HG03575 (cell line): Measurements from ENCODE around the gene ARHGDIA.

Experiments used
- ATAC-seq: cut with Tn5 transposase; IDR thresholded peaks from one replicate; pipeline ENCODE4 v1.9.1; 2021; ENCODE audit not compliant: unreplicated experiment, insufficient number of reproducible peaks, low FRiP score; ENCODE audit errors: extremely low read depth

The ARHGDIA gene

DNA sequence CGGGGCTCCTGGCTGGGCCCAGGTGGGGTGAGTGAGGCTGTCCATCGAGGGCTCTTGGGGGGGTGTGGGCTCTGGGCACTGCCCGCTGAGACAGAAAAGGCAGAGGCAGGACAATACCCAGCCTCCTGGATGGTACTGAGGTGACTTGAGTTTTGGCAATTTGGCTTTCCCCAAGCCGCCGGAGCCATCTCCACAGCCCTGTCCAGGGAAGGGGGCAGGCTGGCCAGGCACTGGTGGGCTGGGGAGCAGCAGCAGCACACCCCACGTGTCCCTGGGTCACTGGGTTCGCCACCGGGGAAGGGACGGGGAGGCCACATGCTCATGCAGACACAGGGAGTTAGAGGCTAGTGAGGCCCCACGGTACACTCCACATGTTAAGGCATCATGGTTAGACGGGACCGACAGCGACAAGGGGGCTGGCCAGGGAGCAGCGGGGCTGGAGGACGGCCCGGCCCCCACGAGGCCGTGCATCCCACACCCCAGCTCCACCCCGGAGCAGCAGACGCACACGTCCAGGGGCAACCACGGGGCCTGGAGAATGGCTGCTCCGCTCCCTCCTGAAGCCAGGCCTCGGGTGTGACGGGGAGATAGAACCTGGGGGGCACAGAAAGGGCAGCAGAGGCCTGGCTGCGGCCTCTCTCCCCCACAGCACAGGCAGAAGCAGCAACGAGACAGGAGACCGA lies 3.0 kb downstream of the ARHGDIA start:
- ATAC-seq = no peak

DNA sequence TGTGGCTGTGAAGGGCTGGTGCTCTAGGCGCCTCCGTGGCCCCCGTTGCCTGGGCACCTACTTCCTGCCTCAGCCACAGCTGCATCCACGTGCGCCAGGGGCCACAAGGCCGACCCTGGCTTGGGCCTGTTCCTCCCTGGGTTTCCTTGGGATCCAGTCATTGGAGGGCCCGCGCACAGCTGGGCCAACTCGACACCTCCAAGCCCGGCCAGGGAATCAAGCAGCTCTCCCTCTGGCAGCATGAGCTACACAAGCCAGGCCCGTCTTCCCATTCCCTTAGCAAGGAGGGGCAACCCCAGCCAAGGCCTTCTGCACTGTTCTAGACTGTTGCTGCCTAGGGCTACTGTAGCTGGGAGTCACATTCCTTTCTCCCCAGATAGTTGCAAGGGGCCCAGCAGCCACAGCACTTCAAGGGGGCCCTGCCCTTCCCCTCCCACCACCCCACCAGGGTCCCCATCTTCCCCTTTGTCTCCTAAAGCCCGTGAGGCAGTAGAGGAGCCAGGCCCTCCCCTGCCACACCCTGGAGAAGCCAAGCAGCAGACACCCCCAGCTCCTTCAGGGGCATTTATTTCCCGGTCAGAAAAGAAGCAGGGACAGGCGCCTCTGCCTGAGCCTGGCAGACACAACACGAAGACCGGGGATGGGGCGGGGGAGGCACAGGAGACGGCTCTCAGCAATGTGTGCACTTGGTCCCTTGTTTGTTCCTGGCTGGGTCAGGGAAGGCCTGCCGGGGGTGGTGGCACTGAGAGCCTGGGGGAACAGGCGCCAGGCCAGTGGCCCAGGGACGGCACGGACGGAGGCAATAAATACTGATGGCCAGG lies 3.8 kb downstream of the ARHGDIA start:
- no peak for ATAC-seq

DNA sequence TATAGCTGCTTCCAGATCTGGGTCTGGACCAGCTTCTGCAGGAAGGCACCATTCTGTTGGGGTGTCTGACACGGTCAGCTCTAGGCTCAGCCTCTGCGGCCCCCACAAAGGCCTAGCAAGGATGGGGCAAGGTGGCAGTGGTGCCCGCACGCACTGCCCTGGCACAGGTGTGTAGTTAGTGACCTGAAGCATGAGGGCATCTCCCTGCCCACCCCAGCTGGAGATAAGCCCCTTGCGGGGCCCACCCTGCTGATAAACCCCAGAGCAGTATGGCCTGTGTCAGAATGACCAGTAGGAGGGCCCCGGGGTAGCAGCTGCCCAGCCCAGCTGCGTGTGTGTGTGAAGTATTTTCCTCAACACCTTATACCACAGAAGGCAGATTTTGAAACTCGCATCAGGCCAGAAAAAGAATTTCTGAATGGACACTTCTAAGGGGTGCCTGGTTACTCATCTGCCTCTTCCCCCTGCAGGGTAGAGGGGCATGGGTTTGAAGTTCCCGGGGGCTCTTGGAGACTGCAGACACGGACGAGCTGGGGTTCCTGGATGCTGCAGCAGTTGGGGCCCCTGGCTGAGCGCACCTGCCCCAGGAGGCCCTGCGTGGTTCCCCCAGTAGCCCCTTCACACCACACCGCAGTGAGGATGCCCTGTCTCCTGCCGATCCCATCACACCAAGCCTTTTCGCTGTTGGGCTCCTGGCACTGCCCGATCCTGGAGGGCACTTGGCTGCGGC lies 4.5 kb downstream of the ARHGDIA start:
- no peak for ATAC-seq

DNA sequence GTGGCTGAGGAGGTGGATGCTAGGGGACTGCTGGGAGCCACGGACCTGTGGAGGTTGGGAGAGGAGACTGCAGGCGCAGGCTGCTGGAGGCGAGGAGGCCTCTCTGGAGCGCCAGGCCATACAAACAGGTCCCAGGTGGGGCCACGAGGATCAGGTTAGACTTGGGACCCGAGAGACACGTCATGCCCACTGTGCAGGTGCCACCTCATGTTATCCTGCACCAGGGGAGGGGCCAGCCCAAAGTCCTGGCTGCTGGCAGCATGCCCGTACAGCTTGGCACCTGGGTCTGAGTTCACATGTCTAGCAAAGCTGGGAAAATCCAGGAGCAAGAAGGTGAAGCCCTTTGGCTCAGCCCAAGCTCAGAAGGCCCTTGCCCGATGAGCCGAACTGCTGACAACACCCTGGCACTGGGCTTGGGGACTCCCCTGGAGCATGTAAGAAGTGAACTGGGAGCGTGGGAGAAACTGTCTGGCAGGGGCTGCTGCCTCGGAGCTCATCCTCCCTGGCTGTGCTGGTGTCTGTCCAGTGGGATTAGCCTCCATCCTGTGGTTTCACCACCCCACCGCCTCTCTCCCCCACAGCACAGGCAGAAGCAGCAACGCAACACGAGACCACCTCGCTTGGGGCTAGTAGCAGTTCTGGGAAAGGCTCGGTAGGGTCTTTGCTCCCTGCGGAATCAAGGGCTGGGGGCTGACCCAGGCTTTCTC lies 5.3 kb downstream of the ARHGDIA start:
- no peak for ATAC-seq

DNA sequence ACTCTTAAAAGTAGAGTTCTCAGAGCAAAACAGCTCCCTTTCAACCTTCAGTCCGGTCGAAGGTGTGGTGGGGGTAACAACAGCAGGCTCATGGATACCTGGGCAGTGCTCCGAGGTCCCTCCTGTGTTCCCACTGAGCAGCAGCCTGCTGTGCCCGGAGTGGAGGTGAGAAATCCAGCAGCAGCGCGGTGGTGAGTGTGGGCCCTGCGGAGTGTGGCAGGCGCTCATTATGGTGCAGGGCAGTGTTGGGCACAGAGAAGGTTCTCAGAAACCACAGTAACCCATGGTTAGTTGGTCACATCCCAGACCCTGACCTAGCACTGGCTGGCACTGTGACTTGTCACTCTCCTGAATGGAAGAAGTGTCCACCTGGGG lies 5.8 kb downstream of the ARHGDIA start:
- ATAC-seq = no peak

DNA sequence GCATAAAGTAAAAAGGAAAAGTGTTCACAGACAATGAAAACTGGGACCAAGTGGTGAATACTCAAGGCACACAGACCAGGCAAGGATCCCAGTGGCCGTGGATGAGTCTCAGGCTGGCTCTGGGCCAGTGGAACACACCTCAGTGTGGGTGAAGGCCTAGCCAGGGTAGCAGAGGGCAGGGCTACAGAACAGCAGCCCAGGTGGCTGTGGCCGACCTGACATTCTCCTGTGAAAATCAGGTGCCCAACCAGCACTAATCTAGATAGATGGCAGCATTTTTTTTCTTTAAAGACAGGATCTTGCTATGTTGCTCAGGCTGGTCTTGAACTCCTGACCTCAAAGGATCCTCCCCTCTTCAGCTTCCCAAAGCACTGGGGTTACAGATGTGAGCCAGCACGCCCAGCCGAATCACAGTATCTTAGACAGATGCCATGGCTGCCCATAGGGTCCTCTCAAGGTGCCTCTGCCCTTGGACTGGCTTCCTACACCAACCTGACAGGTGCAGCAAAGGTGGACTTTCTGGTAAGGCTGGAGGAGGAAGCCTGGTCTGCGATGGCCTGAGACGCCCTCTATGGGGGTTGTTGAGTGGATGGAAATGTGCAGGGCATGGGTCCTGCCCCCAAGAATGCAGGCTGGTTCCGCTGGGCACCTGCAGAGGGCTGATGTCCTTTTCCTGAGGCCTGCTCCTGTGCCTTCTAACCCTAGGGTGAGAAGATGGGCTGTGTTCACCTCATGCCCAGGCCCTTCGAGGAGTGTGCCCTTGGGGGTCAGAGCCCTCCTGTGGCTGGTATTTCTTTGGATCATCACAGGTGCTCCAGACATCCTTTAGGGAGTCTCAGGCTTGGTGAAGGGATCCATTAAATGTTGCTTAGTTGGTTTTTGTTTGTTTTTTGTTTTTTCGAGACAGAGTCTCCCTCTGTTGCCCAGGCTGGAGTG lies 7.0 kb downstream of the ARHGDIA start:
- ATAC-seq = no peak

DNA sequence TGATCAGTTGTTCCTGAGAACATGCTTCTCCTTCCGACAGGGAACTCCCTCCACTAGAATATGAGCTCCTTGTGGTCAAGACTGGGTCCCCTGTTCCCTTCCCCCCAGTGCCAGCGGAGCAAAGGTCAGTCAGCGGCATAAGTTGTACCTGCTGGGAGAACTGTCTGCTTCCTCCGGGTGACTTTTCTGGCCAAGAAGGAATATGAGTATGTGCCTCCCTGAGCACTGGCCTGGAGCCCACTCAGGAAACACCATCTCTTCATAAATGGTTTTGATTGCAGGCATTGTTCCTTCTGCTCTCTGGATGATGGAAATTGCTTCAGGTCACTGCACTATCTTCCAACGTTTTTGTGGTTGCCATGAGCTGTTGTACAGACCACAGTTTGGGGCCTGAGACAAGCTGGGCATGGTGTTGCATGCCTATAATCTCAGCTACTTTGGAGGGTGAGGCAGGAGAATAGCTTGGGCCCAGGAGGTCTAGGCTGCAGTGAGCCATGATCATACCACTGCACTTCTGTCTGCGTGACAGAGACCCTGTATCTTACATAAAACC lies 7.9 kb downstream of the ARHGDIA start:
- ATAC-seq = no peak

DNA sequence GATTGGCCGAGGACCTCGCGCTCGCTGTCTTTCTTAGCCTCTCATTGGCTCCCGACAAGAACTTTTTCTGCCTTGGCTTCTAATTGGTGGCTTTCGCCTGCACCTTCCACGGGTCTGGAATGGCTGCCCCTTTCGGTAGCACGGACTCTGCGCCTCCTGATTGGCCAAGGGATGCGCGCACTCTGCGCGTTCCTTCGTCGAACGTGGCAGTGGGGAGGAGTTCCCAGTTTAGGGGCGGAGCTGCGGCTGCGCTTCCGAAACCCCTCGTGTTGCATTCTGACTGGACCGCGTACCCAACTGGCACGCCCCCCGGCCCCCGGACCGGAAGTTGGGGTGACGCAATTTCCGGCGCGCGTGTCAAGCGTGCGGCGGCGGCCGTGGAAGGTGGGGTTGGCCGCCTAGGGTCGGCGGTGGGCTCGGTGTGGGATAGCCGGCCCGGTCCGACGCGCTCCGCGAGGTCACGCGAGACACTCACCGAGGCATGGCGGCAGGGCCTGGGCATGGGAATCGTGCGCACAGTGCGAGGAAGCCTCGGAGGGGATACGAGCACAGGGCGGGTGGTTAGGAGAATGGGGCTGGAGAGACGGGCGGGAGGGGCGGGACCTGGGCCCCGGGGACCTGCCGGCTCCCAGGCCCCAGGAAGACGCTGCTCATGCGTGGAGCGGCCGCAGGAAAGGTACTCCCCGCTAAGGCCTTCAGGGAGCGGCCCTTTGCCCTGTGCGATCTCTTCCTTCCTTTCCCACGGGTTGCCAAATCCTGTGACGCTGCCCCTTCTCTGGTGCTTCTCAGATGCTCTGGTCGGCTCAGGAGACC lies 10.2 kb downstream of the ARHGDIA start:
- peak; percentile 44 for ATAC-seq

DNA sequence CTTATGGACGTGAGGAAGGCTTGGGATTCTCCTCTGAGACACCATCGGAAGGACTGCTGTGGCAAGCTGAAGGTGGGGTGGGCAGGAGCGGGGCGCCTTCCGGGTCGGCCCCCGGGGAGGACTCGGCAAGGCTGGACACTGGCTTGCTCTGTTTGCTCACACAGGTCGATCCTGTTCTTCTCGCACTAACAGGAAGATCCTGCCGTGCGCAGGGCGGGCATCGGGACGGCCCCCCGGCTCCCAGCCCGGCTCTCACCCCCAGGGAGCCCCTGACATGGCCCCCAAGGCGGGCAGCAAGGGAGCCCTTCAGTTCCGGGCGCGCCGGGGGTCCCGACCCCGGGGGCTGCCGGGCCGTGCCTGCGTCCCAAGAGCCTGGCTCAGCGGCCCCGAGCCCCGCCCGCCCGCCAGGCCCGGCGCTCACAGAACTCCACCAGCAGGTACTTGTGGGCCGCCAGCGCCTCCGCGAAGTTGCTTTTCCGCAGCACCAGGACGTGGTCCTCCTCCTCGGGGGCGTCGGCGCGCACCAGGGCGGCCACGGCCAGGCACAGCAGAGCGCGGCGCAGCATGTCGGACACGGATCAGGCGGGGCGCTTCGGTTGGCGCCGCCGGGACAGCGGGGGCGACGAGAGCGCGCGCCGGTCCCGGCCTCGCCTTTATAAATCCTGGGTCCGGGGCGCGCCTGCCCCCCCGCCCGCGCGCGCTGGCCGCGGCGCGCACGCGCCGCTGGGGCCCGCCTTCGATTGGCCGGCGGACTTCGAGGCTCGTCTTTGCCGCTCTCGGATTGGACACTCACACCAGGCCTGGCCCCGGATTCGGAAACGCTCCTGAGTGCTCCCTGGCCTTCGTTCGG lies 11.0 kb downstream of the ARHGDIA start, which contains the start of gene P4HB:
TSS of gene P4HB (minus strand) at position 630 of the 850 bp plus-strand sequence. CDS start at position 566, 64 bp downstream.
- ATAC-seq = no peak

DNA sequence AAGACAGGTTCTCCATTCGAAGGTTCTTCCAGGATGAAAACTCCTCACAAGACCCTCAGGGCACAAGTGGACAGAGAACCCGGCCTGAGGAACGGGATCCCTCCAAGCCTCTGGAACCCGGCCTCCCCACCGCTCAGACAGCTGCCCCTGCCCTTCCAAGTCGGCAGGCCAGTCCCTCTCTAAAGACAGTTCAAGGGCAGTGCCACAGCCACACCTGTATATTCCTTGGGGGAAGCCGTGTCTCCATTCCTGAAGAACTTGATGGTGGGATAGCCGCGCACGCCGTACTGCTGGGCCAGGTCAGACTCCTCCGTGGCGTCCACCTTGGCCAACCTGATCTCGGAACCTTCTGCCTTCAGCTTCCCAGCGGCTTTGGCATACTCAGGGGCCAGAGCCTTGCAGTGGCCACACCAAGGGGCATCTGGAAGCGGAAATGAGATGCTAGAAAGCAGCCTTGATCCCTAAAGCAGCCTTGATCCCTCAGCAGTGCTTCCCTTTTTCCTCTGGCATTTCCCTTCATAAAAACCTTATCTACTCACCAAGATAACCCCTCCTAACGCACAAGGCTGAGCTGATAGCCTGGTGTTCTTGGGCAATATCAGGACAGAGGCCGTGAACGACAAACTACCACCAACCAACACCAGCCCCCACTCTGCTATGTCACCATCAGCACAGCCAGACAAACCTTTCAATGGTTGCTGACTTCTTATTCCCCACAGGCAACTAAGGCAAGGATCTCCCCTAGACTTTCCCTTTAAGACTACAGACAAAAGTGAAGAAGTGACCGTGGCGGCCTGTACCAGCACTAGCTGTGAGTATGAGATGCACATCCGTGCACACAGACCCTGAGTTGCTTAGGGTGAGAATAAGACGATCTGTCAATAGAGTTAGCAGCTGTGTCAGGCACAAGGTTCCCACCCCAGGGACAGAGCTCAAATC lies 11.9 kb downstream of the ARHGDIA start:
- no peak for ATAC-seq

DNA sequence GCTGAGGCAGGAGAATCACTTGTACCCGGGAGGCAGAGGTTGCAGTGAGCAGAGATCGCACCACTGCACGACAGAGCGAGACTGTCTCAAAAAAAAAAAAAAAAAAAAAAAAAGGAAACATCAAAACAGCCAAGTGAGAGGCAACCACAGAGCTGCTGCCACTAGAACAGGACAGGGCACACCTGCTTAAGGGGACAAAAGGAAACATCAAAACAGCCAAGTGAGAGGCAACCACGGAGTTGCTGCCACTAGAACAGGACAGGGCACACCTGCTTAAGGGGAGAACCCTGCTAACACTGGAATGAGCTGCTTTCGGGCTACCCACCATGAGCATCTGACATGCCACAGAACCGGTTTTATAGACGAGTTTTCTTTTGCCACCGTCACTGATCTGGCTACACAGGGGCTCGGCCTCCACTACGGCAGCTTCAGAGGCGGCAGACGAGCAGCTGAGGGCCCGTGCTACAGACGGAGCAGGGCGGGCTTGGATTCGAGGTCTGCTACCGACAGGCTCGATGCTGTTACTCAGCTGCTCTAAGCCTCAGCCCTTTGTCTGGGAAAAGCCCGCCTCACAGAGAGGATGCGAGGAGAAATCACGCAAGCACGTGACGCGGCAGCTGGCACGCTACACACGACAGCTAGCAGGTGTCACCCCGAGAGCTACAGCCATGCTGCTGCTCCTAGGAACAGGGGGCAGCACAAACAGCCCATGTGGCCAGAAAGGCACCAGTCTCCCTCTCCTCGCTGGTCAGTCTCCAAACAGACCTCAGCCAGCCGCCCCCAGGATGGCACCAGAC lies 12.8 kb downstream of the ARHGDIA start:
- no peak for ATAC-seq

DNA sequence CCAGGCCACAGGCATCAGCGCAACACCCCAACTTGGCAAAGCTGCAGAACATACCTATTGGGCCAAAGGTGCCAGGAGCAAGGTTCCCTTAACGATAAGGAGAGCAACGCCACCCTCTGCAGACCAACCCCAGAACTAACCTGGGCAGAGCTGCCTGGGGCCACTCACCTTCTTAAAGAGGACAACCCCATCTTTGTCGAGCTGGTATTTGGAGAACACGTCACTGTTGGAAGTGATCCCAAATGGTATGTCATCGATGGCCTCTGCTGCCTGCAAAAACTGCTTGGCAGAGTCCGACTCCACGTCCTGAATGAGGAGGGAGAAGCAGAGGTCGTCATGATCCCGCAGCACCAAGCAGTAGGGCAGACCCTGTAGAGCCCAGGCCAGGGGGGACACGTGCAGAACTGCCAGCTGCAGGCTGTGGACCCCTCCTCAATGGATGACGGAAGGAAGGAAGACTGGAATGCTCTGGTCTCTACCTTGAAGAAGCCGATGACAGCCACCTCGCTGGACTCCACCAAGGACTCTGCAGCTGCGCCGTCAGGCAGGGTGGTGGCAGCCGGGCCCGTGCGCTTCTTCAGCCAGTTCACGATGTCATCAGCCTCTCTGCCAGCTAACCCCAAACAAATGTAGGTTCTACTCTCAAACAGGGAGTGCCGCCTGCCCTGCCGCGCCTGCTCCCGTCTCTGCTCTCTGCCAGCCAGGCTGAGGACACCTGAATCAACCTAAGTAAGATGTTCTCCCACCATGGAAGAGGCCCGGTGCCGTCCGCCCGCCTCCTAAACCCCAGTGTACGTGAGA lies 16.0 kb downstream of the ARHGDIA start:
- ATAC-seq = no peak

DNA sequence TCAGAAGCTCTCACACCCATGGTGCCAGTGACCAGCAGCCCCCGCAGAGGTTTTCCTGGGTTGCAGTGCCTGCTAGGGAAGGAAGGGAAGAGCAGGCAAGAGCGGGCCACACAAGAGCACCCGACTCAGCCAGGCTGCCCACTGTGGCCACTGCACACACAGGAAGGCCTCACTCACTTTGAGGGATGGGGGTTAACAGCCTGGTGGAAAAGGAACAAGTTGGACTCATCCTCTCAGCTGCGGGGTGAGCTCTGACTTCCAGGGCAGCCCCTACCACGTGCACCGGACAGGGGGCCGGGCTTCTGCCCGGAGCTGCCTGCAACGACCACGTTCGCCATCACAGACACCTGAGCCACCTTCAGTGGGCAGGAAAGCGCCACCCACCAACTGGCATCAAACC lies 18.9 kb downstream of the ARHGDIA start:
- ATAC-seq = no peak

DNA sequence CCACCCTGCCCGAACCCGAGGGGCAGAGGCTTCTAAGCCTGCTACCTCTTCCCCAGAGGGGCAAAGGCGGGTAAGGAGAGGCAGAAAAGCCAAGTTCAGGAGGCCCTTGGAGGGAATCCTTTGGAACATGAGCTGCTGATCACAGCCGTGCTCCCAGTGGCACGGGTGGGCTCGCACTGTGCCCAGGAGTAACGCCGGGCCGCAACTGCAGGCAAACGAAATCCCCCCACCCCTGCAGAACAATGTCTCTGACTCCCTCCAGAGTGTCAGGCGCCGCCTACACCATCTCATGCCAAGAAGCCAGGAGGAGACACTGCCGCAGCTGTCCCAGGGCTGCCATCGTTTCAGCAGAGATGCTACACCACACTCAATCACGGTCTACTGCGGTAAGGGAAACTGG lies 19.7 kb downstream of the ARHGDIA start:
- ATAC-seq = no peak
